ENCODE measurements around the gene FRMPD4. TPM values are rescaled to one million over a fixed set of nuclear protein-coding genes. Genes with fewer than 3 reads are reported as not detected.

FRMPD4 gene
- total RNA-seq, 2 experiments from 2014 or later: not detected

DNA sequence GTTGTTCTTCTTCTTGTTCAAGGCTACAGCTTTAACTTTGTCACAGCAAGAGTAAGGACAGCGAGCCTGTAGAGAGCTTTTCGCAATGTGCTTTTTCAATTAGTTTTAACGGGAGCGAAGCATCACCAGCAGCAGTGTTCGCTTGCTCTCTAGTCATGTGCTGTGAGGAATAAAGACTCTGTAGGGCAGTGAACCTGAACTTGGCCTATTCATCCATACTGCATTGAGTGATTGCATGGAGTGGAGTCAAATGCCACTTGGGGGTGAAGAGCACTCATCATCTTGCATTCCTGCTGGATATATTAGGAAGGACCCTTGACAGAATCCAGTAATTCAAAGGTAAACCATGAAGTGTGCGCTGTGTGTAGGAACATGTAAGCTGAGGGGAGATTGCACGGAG is 240.0 kb downstream of the FRMPD4 start:
- no peaks in the 10 kb centered on the region for H3K27me3 Mint-ChIP-seq
- ChIA-PET POLR2A (no interaction called here), CTCF (no interaction called here)
- ATAC-seq: no peak
- no peaks in the 10 kb centered on the region for H3K9me3 Mint-ChIP-seq
- DNase-seq: no peak
- no peak overlapping the region for H3K4me3 Mint-ChIP-seq
- intact Hi-C loops (cut with micrococcal nuclease): no loop called here
- TF ChIP-seq, protein P1, sequence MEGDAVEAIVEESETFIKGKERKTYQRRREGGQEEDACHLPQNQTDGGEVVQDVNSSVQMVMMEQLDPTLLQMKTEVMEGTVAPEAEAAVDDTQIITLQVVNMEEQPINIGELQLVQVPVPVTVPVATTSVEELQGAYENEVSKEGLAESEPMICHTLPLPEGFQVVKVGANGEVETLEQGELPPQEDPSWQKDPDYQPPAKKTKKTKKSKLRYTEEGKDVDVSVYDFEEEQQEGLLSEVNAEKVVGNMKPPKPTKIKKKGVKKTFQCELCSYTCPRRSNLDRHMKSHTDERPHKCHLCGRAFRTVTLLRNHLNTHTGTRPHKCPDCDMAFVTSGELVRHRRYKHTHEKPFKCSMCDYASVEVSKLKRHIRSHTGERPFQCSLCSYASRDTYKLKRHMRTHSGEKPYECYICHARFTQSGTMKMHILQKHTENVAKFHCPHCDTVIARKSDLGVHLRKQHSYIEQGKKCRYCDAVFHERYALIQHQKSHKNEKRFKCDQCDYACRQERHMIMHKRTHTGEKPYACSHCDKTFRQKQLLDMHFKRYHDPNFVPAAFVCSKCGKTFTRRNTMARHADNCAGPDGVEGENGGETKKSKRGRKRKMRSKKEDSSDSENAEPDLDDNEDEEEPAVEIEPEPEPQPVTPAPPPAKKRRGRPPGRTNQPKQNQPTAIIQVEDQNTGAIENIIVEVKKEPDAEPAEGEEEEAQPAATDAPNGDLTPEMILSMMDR (IDR thresholded peaks at IDR 0.05): no peak
- H3K4me1 Mint-ChIP-seq (ENCODE audit: low read depth): no peaks in the 10 kb centered on the region
- no peak overlapping the region for H3K27ac Mint-ChIP-seq
- H3K36me3 Mint-ChIP-seq (ENCODE audit: low read depth): no peaks in the 10 kb centered on the region

DNA sequence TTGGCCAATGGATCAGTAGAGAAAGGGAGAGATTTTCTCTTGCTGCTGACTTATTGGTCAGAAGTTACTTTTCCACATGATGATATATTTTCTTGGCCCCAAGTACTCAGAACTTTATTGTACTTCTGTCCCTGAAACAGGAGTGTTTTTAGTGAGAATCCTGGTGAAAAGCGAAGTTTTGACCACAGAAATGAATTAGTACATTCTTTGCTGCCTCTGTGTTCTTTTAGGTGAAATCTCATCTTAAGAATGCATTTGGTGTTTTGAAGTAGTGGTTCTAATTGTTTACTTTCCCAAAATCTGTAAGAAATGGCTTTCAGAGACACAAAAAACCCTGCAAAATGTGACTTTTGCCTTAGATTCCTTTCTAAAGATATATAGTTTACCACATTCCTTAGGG is 240.4 kb downstream of the FRMPD4 start:
- TF ChIP-seq, protein P1 (IDR thresholded peaks at IDR 0.05): no peak
- Mint-ChIP-seq H3K27me3 (no peaks in the 10 kb centered on the region), H3K27ac (no peak overlapping the region), H3K4me1 (ENCODE audit: low read depth) (no peaks in the 10 kb centered on the region), H3K36me3 (ENCODE audit: low read depth) (no peaks in the 10 kb centered on the region), H3K4me3 (no peak overlapping the region), H3K9me3 (no peaks in the 10 kb centered on the region)
- intact Hi-C loops (cut with micrococcal nuclease): no loop called here
- ChIA-PET CTCF (no interaction called here), POLR2A (no interaction called here)
- no peak for DNase-seq
- ATAC-seq: no peak

DNA sequence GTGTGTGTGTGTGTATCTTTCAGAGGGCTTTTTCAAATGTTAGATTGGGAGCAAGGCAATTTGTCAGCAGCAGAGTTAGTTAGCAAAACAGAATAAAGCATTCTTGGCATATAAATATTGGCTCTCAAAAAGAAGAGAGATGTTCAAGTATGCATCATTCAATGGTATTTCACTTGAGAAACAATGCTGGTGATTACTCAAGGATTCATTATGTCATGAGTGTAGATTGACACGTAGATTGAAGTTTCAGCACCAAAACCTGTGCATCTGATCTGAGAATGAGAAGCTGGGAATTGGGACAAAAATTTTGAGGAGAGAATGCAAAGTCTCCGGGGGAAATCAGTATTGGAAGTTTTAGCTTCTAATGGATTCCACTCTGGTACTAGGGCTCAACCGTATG is 241.4 kb downstream of the FRMPD4 start:
- Mint-ChIP-seq H3K4me3 (no peak overlapping the region), H3K27ac (no peak overlapping the region), H3K27me3 (no peaks in the 10 kb centered on the region), H3K36me3 (ENCODE audit: low read depth) (no peaks in the 10 kb centered on the region), H3K4me1 (ENCODE audit: low read depth) (no peaks in the 10 kb centered on the region), H3K9me3 (no peaks in the 10 kb centered on the region)
- ChIA-PET CTCF (no interaction called here), POLR2A (no interaction called here)
- intact Hi-C loops (cut with micrococcal nuclease): no loop called here
- no peak for ATAC-seq
- DNase-seq: no peak
- TF ChIP-seq, protein P1 (IDR thresholded peaks at IDR 0.05): no peak

DNA sequence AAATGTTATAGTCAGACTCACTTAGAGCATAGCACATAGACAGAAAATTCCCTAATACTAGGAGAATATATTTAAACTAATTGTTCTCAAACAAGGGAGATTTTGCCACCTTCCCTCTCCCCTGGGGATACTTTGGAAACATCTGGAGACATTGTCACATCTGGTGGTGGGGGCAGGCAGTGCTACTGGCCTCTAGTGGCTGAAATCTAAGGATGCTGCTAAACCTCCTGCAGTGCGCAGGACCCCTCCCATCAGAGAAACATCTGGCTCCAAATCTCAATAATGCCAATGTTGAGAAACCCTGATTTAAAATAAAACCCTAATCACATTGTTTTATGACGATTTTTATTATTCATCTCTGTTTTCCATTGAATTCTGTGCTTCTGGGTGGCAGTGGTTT is 244.9 kb downstream of the FRMPD4 start:
- Mint-ChIP-seq H3K9me3 (no peaks in the 10 kb centered on the region), H3K4me3 (no peak overlapping the region), H3K27ac (no peak overlapping the region), H3K27me3 (no peaks in the 10 kb centered on the region), H3K36me3 (ENCODE audit: low read depth) (no peaks in the 10 kb centered on the region), H3K4me1 (ENCODE audit: low read depth) (no peaks in the 10 kb centered on the region)
- DNase-seq (no peak), ATAC-seq (no peak)
- intact Hi-C loops (cut with micrococcal nuclease): no loop called here
- TF ChIP-seq, protein P1 (IDR thresholded peaks at IDR 0.05): no peak
- ChIA-PET POLR2A (no interaction called here), CTCF (no interaction called here)

DNA sequence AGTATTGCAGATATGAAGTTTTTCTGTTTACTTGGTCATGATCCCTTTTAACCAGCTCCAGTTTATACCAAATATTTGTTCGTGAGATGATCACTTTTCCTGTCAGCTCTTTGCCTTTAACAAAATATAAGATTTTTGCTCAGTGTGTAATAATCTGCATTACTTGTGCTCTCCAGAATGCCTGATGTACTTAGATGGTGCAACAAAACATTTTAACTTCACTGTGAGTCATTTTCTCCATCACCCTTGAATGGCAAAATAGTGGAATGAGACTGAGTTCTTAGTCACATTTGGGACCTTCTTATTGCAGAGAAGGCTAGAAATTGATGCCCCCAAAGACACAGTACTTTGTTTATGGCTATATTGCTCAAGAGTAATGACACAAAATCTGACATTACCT is 252.0 kb downstream of the FRMPD4 start:
- Mint-ChIP-seq H3K36me3 (ENCODE audit: low read depth) (no peaks in the 10 kb centered on the region), H3K27me3 (no peaks in the 10 kb centered on the region), H3K27ac (no peak overlapping the region), H3K4me1 (ENCODE audit: low read depth) (no peaks in the 10 kb centered on the region), H3K4me3 (no peak overlapping the region), H3K9me3 (no peaks in the 10 kb centered on the region)
- POLR2A ChIA-PET: no interaction called here
- ATAC-seq: no peak
- CTCF ChIA-PET: no interaction called here
- intact Hi-C loops (cut with micrococcal nuclease): no loop called here
- no peak for DNase-seq
- TF ChIP-seq, protein P1 (IDR thresholded peaks at IDR 0.05): no peak

Measured in activated CD8-positive, alpha-beta T cell treated with anti-CD3 and anti-CD28 coated beads for 36 hours (primary cell).